Brain microvascular endothelial cell (primary cell): ENCODE data around the gene GRID2.

ENCODE experiments used
- DNase-seq: peaks from one replicate; pipeline ENCODE4 v3.0.0-alpha.2; 2020
- H3K27ac ChIP-seq: fragments of 250-450 bp; sonication (Bioruptor Pico); 2 replicates; pipeline ENCODE4 v1.5.1; 2020; ENCODE audit warnings: mild to moderate bottlenecking, moderate library complexity
- H3K27me3 ChIP-seq: fragments of 250-450 bp; sonication (Bioruptor Pico); replicated peaks from 2 replicates; pipeline ENCODE4 v1.5.1; 2020; ENCODE audit warnings: mild to moderate bottlenecking
- H3K36me3 ChIP-seq: fragments of 250-450 bp; sonication (Bioruptor Pico); replicated peaks from 2 replicates; pipeline ENCODE4 v1.5.1; 2020; ENCODE audit warnings: mild to moderate bottlenecking
- H3K4me3 ChIP-seq: 2 replicates; pipeline ENCODE4 v1.5.1; 2011; ENCODE audit warnings: low read depth, mild to moderate bottlenecking, control low read depth, low read length, moderate library complexity
- in situ Hi-C: cut with HindIII; loops from 2 replicates; pipeline ENCODE4 v1.10.0; 2017; ENCODE audit warnings: low sequenced_read_pairs, low pct_ligation_motif_present
- TF ChIP-seq, protein P1 (sequence below): IDR thresholded peaks from 2 replicates; pipeline ENCODE4 v1.5.1; 2011; ENCODE audit warnings: low read depth, mild to moderate bottlenecking, moderate library complexity, low read length, control low read depth, inconsistent platforms; ENCODE audit errors: missing control alignments

The GRID2 gene

DNA sequence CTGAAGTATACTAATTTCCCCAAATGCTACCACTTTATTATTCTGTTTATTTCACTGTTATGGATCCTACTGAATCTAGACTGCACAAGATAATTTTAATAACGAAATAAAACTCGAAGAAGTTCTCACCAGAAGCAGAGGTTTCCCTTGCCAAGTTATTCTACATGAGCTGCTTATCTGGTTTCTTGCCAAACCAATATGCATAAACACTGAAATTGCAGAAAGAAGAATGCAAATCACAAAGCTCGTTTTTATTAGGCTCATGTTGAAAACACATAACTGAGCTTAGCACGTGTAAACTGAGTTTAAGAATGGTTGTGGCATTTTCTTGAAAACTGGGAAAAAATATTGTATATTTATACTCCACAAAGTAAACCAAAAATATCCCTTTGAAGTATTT is 35.9 kb downstream of the GRID2 start:
- Histone ChIP-seq H3K36me3 (no peaks in the 10 kb centered on the region), H3K4me3 (no peak overlapping the region), H3K27ac (no peak overlapping the region), H3K27me3 (no peaks in the 10 kb centered on the region)
- in situ Hi-C loops, result no loop called here
- no peak for DNase-seq
- TF ChIP-seq, protein P1, sequence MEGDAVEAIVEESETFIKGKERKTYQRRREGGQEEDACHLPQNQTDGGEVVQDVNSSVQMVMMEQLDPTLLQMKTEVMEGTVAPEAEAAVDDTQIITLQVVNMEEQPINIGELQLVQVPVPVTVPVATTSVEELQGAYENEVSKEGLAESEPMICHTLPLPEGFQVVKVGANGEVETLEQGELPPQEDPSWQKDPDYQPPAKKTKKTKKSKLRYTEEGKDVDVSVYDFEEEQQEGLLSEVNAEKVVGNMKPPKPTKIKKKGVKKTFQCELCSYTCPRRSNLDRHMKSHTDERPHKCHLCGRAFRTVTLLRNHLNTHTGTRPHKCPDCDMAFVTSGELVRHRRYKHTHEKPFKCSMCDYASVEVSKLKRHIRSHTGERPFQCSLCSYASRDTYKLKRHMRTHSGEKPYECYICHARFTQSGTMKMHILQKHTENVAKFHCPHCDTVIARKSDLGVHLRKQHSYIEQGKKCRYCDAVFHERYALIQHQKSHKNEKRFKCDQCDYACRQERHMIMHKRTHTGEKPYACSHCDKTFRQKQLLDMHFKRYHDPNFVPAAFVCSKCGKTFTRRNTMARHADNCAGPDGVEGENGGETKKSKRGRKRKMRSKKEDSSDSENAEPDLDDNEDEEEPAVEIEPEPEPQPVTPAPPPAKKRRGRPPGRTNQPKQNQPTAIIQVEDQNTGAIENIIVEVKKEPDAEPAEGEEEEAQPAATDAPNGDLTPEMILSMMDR, result no peak

DNA sequence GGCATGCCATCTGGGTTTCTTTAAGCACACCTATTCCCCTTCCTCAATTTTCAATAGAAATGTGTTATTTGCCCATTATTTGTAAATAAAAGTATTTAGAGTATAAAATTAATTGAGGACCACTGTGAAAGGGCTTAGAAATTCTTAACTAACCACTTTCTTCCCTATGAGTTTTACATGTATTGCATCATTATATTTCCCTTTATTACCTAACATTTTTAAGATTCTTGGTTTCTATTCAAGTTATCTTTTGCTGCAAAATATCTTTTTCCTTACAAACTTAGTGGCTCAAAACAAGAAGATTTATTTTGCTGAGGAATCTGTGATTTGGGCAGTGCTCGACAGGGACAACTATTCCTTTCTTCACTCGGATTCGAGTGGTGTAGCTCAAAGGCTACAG is 40.5 kb downstream of the GRID2 start:
- no peak overlapping the region for H3K4me3 ChIP-seq
- TF ChIP-seq, protein P1, result no peak
- no peaks in the 10 kb centered on the region for H3K27me3 ChIP-seq
- H3K27ac ChIP-seq, result no peak overlapping the region
- in situ Hi-C loops, result no loop called here
- DNase-seq, result no peak
- no peaks in the 10 kb centered on the region for H3K36me3 ChIP-seq

DNA sequence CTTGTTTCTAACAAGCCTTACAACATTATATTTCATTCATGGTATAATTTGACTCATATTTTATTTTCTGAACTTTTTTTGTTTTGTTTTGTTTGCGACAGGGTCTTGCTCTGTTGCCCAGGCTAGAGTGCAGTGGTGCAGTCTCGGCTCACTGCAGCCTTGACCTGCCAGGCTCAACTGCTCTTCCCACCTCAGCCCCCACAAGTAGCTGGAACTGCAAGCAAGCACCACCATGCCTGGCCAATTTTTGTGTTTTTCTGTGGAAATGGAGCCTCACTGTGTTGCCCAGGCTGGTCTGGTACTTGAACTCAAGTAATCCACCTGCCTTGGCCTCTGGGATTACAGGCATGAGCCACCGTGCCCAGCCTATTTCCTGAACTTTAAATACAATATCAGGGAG is 42.5 kb downstream of the GRID2 start:
- no peak for DNase-seq
- TF ChIP-seq, protein P1, result no peak
- in situ Hi-C loops, result no loop called here

DNA sequence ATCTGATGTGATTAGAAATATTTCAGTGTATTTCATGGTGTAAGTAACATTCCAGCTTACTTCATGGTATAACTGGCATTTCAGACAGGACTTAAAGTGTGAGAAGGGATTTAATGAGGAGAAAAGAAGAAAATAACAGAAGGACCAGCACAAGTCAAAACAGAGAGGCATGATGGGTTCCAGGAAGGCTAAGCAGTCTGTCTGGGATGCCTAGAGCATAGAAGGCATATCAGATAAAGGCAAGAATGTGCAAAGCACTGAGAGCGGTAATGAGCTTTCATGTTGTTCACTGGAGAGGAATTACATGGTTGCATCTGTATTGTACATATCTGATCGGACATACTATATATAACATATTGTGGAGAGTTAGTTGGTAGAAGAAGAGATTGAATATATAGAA is 54.2 kb downstream of the GRID2 start:
- Histone ChIP-seq H3K4me3 (no peak overlapping the region), H3K27ac (no peak overlapping the region), H3K27me3 (no peaks in the 10 kb centered on the region), H3K36me3 (no peaks in the 10 kb centered on the region)
- no peak for DNase-seq
- in situ Hi-C loops, result no loop called here
- TF ChIP-seq, protein P1, result no peak

More for the DNA sequence above, 42.5 kb downstream of the GRID2 start:
- no peaks in the 10 kb centered on the region for H3K27me3 ChIP-seq
- no peak overlapping the region for H3K4me3 ChIP-seq
- H3K36me3 ChIP-seq, result no peaks in the 10 kb centered on the region
- H3K27ac ChIP-seq, result no peak overlapping the region

DNA sequence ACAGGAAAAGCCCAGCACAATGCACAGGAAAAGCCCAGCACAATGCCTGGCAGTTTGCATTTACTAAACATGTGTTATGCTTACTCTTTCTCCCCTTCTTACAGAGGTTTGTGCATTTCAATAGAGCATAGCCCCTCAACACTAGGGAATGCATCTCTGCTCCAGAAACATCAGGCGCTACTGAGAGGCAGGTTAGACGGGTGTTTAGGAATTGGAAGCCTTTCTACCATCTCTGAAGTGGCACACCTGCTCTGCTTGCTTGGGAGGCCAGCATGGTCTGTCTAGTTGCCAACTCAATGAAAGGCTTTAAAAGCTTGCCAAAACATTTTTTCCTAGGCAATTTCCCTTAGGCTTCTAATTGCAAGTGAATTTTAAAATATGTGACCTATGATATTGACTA is 55.7 kb downstream of the GRID2 start:
- TF ChIP-seq, protein P1, result no peak
- no peak for DNase-seq
- no peak overlapping the region for H3K27ac ChIP-seq
- in situ Hi-C loops, result no loop called here
- H3K36me3 ChIP-seq, result no peaks in the 10 kb centered on the region
- H3K27me3 ChIP-seq, result no peaks in the 10 kb centered on the region
- H3K4me3 ChIP-seq, result no peak overlapping the region

DNA sequence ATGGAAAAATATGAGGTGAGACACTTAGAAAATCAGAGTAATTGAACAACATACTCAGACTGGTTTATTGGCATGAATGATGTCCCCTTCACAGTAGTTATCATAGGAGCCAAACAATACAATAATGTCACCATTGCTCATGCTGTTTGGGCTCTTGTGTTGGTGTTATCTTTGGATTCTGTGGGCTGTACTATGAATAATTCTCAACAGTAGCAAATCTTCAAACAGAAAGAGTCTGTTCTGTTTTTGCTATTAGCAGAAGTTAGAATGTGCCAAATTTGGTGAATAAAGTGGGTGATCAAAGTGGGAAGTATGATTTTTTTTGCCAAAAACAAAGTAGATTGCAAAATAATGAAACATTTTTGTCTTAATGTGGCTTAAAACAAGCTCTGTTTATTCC is 58.3 kb downstream of the GRID2 start:
- in situ Hi-C loops, result no loop called here
- no peak overlapping the region for H3K27ac ChIP-seq
- H3K27me3 ChIP-seq, result no peaks in the 10 kb centered on the region
- H3K36me3 ChIP-seq, result no peaks in the 10 kb centered on the region
- no peak for DNase-seq
- no peak overlapping the region for H3K4me3 ChIP-seq
- TF ChIP-seq, protein P1, result no peak
